Ecto neural progenitor cell (in vitro differentiated cells): ENCODE measurements around the gene TRPM8.
"Not testable (repeated sequence)": the region's sequence is repeated elsewhere in the genome, so short reads cannot be mapped to it uniquely, and the experiment has no call there.

Source experiments
- DNase-seq: peaks from one replicate; pipeline ENCODE4 v3.0.0-alpha.2; 2018; ENCODE audit warnings: low spot score

The TRPM8 gene

GRCh38 chr2:233938676-233939370, 21.6 kb downstream of the TRPM8 start:
- no peak for DNase-seq

DNA sequence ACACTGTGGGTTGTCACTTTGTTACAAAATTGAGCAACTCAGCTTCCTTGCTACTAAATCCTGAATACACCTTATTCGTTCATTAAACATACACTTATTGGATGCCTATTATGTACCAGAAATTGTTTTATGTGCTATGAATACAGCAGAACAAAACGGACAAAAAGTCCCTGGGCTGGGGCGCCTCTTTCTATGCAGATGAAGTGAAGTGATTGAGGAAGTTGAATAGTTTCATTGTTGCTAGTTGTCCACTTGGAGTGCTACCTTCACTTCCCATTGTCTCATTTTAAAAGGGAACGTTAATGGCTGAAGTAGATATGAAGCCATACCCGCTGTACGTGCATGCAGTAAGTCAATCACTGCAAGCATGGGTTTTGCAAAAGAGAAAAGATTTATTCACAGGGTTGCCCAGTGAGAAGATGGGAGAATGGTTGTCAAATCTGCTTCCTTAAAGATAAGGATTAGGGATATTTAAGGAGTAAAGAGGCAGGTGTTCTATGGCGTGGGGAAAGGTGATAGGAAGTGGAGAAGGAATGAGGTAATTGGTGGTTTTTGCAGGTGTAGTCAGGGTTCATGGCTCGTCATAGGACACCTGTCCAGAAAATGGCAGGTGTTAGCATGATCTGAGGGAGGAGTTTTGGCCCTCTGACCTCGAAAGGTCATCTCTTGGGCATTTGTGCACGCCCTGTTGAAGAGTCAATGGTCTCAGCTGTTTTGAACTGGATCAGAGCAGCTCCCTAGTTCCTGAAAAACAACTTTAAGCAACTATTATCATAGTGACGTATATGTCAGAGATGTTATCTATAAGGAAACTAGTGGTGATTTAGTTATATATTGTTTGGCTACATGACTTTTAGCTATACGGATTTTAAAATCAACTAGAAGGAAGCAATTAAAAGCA, 23.5 kb downstream of the TRPM8 start:
- no peak for DNase-seq

DNA sequence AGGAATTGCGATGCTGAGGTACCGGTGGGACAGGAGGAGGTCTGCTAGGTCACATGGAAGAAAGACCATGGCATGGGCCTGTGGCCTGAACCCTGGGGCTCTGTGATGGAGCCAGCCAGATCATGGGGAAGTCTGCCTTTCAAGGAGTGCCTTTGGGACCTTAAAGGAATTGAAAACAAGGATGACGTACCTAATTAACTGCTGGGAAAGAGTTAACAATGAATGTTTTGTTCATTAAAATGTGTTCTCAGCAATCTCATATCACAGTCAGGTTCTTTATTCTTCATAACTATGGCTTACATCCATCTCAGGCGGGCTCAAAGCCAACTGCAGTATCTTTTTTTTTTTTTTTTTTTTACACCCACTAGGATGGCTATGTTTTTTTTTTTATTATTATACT, 25.6 kb downstream of the TRPM8 start:
- DNase-seq, result no peak

GRCh38 chr2:233944269-233944668, 27.1 kb downstream of the TRPM8 start:
- DNase-seq, result no peak

DNA sequence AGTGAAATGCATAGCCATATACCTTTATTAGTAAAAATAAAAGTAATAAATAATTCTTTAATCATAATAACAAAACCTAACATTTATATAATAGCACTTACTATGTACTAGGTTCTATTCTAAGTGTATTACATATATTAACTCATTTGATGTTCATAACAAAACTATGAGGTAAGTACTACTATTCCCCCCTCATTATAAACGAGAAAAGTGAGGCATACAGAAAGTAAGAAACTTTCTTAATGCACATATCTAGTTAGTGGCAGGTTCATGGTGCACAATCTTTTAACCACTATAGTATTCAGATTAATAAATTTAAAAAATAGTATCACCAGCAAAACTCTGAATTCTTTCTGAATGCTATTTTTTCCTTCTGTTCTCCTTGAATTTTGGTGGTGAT, 27.5 kb downstream of the TRPM8 start:
- DNase-seq, result no peak

DNA sequence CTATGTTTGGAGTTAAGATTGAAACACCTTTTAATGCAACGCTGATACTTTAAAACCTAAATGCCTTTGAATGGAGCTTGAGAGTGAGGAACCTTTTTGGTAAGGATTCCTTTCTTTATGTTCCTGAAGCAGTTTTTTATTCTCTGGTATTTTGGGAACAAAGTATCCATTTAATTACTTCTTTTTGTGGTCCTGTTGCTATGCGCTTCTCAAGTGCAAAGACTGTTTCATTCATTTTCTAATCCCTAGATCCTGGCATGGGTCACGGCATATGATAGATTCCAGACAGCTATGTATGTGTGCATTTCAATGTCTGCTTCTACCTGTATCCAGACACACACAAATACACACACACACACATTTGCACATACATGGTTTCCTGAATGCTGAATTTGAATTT, 28.0 kb downstream of the TRPM8 start:
- no peak for DNase-seq

- no peak for DNase-seq
These were observed 33.1 kb downstream of the TRPM8 start for GRCh38 chr2:233950078-233950825.

GRCh38 chr2:233952335-233952734, 35.2 kb downstream of the TRPM8 start:
- no peak for DNase-seq

GRCh38 chr2:233953087-233953801, 36.1 kb downstream of the TRPM8 start:
- DNase-seq, result no peak

DNA sequence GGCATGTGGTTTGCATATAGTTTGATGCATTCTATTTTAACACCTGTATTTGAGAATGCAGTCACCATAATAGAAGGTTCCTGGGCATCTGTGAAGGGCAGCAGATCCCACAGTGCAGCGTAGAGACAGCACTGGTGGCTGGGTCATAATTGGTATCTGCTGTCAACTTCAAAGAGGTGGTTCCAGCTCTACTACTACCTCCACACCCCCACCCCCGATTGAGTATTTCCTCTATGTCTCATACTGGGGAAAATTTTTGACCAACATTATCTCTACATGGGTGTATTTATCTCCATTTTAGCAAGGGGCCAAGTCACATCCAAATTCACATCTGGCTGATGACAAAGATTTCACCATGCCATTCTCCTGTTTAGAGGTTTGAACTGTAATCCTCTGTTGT, 43.0 kb downstream of the TRPM8 start:
- DNase-seq, result no peak

DNA sequence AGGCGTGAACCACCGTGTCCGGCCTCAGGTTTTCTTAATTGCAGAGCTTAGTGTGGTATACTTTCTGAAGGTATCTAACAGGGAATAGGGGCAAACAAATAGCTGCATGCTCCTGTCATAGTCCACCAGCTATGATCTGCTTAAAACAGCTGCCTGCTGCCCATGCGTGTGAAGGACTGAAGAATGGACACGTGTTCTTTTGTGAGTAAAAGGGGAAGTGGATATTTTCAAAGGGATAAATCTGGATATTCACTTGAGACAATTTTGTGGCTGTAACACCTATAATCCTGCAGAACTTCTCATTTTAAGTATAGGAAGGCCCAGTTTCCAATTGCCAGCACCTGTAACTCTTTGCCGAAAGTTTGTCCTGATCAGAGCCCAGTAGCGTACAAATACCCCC, 44.7 kb downstream of the TRPM8 start:
- DNase-seq, result no peak

DNA sequence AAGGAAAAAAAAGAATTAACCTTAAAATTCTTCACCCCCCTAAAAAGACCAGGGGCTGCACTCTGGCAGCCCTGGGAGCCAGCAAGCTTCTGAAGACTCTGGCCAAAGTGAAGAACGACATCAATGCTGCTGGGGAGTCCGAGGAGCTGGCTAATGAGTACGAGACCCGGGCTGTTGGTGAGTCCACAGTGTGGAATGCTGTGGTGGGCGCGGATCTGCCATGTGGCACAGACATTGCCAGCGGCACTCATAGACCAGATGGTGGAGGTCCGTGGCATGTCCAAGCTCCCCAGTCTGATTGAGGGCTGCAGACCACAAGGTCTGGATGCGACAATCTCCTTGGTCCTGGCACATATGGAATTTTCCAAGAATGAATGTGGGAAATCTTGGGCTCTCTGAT, 47.4 kb downstream of the TRPM8 start:
- no peak for DNase-seq

DNA sequence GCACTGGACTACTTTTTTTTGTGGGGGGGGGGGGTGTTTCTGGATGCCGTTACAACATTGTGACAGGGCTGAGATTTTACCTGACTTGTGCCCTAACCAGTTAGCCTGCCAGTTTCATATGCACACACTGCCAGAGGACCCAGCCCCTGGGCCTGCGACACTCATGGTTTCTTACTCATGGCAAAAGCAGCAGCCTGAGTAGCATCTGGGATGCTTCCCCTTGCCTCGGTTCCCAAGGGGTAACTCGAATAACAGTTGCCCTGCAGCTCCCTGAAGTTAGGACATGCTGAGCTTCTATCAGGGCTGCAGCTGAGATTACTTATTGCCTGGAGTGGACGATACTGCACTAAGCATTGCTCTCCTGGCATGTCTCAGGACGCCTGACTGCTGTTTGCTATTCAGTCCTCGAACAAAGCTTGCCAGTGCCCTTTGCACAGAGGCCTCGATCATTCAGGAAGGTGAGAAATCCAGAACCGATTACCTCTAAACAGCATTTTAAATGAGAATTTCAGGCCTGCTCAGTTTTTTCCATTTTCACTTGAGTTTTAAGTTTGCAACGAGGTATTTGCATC, 47.9 kb downstream of the TRPM8 start:
- no peak for DNase-seq

GRCh38 chr2:233965646-233966045, 48.5 kb downstream of the TRPM8 start:
- not testable (repeated sequence) for DNase-seq

GRCh38 chr2:233966388-233966787, 49.2 kb downstream of the TRPM8 start:
- no peak for DNase-seq

GRCh38 chr2:233967164-233967563, 50.0 kb downstream of the TRPM8 start:
- DNase-seq, result no peak

DNA sequence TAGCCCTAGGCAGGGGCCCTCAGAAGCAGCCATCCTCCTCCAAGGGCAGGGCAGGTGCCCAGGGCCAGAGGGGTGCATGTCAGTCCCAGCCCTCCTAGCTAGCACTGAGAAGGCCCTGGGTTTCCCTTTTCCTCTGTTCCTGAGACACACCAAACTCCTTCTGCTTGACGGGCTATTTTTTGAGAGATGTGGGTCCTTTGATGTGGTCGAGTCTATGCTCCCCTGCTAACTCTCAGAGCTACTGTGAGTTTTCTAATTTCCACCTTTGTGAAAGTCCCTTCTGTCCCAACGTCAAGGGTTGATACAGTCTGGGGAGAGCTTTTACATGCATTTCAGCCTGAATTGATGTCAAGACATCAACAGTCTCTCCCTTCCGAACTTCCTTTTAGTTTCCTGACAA, 51.4 kb downstream of the TRPM8 start:
- DNase-seq, result no peak

DNA sequence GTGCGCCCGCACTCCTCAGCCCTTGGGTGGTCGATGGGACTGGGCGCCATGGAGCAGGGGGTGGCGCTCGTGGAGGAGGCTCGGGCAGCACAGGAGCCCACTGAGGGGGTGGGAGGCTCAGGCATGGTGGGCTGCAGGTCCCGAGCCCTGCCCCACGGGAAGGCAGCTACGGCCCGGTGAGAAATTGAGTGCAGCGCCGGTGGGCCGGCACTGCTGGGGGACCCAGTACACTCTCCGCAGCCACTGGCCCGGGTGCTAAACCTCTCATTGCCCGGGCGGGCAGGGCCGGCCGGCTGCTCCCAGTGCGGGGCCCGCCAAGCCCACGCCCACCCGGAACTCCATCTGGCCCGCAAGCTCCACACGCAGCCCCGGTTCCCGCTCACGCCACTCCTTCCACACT, 55.3 kb downstream of the TRPM8 start:
- DNase-seq, result not testable (repeated sequence)

DNA sequence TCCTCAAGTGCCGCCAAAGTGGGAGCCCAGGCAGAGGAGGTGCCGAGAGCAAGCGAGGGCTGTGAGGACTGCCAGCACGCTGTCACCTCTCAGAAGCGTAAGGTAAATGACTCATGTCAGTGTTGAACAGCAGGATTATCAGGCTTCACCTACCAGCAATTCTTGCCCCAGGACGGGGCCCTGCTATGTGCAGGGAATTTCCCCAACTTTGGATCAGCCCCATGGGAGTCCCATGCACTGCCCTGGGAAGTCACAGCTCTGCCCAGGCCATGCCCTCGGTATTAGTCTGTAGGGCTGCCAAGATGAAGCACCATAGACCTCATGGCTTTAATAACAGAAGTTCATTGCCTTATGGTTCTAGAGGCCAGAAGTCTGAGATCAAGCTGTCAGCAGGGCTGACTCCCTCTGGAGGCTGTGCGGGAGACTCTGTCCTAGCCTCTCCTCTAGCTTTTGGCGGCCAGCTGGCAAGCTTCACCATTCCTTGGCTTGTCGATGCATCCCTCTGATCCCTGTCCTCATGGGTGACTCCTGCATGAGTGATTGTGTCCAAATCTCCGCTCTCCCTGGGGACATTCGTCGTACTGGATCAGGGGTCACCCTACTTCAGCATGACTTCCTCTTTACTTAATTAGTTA, 55.9 kb downstream of the TRPM8 start:
- DNase-seq, result no peak

- no peak for DNase-seq
These were observed 56.6 kb downstream of the TRPM8 start for GRCh38 chr2:233973786-233974185.

DNA sequence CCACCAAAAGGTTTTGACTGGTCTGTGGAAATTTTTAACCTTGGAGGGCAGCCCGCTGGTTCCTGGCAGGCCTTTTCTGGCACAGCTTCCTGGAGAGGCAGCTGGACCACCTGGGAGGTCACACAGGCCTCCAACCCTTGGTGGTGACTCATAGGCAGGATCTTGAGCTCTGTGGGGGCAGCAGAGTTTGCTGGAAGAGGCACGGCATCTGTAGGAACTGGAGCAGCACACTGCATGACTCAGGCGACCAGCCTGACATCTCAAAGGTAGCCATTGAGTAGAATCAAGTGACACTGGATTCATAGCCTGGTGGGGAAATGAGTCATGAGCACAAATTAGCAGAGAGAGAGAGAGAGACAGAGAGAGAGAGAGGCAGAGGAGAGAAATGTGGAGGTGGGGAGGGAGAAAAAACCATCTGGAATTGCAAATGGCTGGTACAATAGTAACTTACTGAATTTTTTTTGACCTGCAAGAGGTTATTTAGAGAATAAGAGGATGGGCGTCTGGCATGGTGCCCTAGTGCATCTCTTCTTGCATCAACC, 57.4 kb downstream of the TRPM8 start:
- DNase-seq, result no peak
